GM18511 (cell line): ENCODE results near the gene ADAMTS14.

Source experiments
- ATAC-seq: cut with Tn5 transposase; IDR thresholded peaks from one replicate; pipeline ENCODE4 v1.9.1; 2021; ENCODE audit warnings: mild to moderate bottlenecking, moderate library complexity; ENCODE audit not compliant: unreplicated experiment

Gene ADAMTS14

DNA sequence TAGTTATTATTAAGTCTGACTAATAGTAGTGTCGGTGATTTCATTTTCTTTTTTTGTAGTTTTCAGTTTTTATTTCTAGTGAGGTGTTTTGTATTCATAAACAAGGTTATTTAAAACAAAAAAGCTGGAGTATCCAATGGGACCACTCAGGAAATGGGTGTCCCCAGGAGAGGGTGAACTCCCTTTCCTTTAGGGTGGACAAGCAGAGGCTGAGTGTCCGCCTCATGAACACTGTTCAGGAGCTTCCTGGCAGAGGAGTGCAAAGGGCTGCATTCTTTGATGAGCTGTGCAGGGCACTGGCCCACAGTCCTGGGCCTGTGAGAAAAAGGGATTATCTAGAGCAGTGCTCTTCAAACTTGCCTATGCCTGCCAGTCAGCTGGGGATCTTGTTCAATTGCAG lies 56.0 kb downstream of the ADAMTS14 start:
- no peak for ATAC-seq

DNA sequence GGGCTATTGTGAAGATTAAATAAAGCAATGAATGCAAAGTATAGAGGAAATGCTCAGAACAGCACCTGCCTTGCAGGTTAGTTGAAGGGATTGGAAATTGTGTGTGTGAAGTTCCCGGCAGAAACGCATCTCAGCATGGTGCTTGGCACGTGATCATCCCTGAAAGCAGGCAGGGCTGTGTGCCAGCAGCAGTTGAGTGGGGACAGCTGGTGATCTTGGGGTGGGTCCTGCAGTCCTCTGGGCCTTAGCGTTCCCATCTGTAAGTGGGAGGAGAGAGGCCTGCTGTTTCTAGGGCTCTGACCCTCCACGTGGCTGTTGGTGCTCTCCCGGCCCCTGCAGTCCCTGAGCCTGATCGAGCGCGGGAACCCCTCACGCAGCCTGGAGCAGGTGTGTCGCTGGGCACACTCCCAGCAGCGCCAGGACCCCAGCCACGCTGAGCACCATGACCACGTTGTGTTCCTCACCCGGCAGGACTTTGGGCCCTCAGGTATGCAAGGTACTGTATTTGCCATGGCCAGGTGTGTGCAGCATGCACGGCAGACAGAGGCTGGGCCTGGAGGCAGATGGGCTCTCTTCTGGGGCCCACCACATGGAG lies 57.6 kb downstream of the ADAMTS14 start:
- ATAC-seq = no peak

DNA sequence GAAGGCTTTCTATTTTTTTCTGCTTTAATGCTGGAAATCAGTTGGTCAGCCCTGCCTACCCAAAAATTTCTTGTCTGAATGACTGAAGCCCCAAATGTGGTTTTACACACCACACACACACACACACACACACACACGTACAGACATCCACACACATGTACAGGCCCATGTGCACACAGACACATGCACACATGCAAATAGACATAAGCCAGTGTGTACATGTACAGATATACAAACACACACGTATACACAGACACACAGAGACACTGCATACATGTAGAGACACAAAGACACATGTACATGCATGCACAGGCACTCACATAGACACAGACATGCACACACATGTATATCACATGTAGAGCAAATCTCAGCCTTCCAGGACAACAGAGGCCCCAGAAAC lies 58.6 kb downstream of the ADAMTS14 start:
- no peak for ATAC-seq

DNA sequence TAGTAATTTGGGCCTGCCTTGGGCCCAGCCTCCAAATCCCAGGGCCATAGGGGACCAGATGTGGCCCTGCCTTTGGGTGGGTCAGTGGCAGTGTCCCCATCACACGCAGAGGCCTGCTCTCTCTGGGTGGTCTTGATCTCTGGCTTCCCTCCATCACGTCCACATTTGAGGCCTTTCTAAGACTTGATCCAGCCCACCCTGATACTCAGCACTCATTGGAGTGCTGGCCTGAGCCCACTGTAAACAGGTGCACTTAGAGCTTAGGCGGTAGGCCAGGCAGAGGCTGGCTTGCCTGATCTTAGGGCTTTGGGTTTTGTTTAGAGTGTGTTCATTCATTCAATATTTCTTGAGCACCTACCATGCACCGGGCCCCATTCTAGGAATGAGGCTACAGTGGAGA lies 60.3 kb downstream of the ADAMTS14 start:
- ATAC-seq = no peak

GRCh38 chr10:70733051-70733450 lies 60.7 kb downstream of the ADAMTS14 start:
- no peak for ATAC-seq

DNA sequence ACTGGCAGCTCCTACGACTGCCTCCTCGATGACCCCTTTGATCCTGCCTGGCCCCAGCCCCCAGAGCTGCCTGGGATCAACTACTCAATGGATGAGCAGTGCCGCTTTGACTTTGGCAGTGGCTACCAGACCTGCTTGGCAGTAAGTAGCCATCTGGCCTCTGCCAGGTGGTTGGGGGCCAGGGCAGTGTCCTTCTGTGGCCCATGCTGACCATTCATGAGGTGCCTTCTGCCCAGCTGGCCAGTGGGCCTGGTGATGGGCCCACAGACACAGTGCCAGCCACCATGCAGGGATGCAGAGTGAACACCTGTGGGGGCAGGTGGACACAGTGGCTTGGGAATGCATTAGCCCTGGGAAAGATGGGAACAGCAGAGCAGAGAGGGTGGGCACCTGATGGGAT lies 62.9 kb downstream of the ADAMTS14 start:
- ATAC-seq = no peak

GRCh38 chr10:70736525-70736924 lies 64.2 kb downstream of the ADAMTS14 start:
- no peak for ATAC-seq

GRCh38 chr10:70737250-70737649 lies 64.9 kb downstream of the ADAMTS14 start:
- no peak for ATAC-seq

DNA sequence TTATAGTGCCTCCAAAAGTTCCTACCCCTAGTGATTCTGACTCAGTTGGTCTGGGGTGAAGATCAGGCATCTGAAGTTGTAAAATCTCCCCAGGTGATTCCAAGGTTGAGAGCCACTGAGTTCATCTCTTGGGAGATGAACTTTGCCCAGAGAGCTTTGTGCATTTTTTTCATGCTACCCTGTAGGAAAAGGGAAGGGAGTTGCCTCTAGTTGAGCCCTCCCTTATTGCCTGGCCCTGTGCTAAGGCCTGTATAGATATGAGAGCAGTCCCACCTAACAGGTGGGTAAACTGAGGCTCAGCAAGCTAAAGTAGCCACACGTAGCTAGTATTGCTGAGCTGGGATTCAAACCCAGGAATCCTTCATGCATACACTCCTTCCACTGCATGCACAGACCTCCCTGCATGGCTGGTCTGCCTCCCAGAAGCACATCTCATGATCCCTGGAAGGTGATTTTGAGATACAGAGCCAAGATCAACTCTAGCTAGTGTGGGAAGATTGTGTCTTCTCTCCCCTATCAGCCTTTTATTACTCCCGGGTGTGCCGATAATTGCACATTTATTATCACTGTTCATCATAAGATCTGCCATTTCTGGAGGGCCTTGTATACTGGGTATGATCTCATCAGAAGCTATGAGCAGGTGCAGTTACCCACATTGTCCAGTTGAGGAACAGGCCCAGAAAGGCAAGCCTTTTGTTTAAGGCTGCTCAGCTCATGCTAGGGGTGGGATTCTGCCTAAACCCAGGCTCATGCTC lies 65.9 kb downstream of the ADAMTS14 start:
- no peak for ATAC-seq

GRCh38 chr10:70738761-70739121 lies 66.4 kb downstream of the ADAMTS14 start:
- no peak for ATAC-seq

DNA sequence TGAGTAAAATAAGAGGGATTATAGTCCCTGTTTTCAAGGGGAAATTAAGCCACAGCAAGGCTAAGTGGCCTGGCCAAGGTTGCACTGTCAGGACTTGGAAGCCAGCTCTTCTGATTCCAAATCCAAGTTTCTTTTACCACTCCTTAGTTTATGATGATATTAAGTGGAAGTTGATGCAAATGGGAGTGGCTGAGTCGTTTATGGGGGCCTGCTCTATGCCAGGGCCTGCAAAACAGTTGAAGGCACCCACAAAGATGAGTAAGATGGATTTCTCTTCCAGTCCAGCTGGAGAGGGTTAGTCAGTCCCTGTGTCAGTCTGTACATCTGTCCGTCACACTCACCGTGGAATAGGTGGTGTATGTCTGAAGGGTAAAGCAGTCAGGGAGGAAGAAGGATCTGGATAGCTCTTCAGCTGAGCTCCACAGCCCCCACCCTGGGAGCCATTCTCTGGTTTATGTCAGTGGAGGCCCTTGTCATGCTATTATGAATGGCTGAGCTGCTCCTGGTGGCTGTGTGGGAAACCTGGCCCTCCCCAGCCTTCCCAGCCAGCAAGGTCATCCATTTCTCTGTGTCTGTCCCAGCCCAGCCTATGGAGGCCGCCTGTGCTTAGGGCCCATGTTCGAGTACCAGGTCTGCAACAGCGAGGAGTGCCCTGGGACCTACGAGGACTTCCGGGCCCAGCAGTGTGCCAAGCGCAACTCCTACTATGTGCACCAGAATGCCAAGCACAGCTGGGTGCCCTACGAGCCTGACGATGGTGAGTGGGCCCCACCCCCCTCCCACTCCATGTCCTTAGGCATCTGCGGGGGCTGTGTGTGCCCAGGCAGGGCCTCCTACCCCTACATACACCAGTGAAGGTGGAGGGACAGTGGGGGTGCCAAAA lies 68.3 kb downstream of the ADAMTS14 start:
- no peak for ATAC-seq

DNA sequence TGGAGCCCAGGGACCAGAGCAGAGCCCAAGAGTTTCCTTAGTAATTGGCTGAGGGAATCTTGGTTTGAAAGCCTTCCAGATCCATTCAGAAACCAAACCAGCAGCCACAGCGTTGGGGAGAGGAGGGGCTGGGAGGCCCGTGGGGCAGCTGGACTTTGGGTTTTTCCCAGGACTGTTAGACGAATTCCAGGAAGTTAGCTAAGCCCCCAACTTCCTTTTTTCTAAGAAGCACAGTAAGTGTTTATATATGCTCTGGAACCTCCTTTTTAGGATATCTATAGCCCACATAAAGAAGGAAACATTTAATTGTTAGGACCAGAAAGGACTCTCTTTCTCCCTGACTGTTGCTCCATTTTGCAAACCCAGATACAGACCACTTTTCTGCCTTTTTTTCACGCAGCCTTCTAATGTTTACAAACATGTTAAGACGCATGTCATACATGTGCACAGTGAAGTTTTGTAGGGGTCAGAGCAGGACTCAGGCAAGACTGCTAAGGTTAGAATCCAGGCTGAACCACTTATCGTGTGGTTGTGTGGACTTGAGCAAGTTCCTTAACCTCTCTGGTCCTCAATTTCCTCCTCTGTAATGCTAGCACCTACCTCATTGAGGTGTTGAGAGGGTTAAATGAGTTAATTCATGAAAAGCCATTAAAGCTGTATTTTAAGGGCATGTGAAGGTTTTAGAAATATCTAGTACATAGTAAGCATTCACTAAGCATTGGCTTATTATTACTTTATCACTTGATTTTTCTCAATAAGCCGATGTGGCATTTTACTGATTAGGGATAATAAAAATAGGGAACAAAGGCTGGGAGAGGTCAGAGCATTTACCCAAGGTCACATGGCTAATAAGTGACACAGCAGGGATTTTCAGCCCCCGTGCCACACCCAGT lies 70.5 kb downstream of the ADAMTS14 start:
- no peak for ATAC-seq

GRCh38 chr10:70743430-70743788 lies 71.1 kb downstream of the ADAMTS14 start:
- no peak for ATAC-seq

DNA sequence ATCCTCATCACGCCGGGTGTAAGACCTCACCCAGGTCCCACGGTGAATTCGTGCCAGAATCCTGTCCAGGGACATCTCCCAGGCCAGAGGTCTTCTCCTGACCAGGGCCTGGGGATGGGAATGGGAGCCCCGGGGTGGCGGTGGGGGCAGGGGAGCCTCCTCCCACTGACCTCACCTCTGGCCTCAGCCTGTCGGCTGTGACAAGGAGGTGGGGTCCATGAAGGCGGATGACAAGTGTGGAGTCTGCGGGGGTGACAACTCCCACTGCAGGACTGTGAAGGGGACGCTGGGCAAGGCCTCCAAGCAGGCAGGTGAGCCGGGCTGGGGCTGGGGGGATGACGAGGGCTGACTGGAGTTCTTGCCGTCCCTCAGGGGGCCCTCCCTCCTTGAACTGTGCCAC lies 71.6 kb downstream of the ADAMTS14 start:
- ATAC-seq = no peak

- no peak for ATAC-seq
Measured at GRCh38 chr10:70744617-70745143, 72.4 kb downstream of the ADAMTS14 start.

- no peak for ATAC-seq
Measured at GRCh38 chr10:70745555-70745954, 73.2 kb downstream of the ADAMTS14 start.

- no peak for ATAC-seq
Measured at GRCh38 chr10:70747192-70747965, 75.1 kb downstream of the ADAMTS14 start.

GRCh38 chr10:70748305-70748704 lies 76.0 kb downstream of the ADAMTS14 start:
- no peak for ATAC-seq

DNA sequence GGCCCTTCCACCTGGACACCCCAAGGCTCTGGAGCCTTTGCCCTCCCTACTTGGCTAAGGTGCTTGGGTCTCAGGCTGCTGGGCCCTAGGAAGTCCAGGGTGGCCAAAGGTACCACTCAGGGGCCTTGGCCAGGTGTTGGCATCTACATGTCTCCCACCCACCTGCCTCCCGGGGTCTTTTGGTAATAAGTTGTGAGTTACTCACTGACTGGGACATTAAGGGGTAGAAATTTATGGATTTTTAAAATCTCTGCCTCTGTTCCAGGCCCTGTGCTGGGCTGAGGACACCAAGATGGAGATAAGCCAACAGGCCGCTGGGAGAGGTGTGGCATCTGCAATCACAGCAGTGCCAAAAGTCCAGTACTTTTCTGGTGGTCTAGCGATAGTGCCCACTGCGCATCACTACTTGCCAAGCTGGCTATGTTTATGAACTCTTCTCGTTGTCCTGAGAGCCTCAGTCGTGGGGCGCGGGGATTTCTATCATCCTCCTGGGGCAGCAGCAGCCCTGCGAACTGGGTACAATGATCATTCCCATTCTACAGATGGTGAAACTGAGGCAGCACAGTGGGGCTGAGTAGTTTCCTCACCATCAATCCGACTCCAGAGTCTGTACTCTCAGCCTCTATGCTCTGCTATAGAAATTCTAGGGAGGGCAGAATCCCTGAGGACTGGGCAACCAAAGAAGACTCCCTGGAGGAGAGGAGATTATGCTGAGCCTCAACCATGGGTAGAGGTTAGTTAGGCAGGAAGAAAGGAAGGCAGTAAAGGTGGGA lies 76.7 kb downstream of the ADAMTS14 start:
- no peak for ATAC-seq
